ENCODE data around the gene FAM184A. TPM values are rescaled to one million over a fixed set of nuclear protein-coding genes. Genes with fewer than 3 reads are reported as not detected.

Gene FAM184A
- total RNA-seq, 4 donors from 2014 or later = 0.19 to 6.8 (median 1.8) TPM

DNA sequence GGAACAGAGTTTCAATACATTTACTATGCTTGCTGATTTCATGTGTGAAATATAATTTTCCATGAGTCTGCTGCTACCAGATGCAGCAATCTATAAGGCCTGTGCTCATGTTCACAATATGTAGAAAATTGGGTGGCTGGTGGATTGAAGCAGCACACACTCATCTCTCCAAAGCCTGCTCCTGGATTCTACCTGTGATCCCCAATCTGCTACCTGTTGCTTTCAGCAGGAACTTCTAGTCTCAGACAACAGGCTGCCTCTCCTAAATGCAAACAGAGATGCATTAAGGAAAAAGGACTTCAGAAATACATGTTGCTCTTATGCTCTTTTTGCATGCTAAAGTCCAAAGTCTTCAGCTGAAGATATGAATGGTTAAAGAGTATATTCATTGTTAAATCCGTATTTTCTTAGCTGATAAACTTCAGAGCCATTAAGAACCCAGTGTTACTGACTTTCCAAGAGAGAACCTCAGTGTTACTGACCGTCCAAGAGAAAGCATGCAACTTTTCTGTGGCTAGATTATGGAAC lies 112.6 kb downstream of the FAM184A start:
- TF ChIP-seq EP300 (IDR thresholded peaks at IDR 0.05) (no peak), POLR2AphosphoS5 (IDR thresholded peaks at IDR 0.05) (no peak), POLR2A (IDR thresholded peaks at IDR 0.05) (no peak)
- TF ChIP-seq, protein P1, sequence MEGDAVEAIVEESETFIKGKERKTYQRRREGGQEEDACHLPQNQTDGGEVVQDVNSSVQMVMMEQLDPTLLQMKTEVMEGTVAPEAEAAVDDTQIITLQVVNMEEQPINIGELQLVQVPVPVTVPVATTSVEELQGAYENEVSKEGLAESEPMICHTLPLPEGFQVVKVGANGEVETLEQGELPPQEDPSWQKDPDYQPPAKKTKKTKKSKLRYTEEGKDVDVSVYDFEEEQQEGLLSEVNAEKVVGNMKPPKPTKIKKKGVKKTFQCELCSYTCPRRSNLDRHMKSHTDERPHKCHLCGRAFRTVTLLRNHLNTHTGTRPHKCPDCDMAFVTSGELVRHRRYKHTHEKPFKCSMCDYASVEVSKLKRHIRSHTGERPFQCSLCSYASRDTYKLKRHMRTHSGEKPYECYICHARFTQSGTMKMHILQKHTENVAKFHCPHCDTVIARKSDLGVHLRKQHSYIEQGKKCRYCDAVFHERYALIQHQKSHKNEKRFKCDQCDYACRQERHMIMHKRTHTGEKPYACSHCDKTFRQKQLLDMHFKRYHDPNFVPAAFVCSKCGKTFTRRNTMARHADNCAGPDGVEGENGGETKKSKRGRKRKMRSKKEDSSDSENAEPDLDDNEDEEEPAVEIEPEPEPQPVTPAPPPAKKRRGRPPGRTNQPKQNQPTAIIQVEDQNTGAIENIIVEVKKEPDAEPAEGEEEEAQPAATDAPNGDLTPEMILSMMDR (IDR thresholded peaks at IDR 0.05) = no peak
- 84% methylated on average over 2 of the region's 2 CpGs for WGBS
- Histone ChIP-seq H3K36me3 (no peaks in the 10 kb centered on the region), H3K9me3 (no peaks in the 10 kb centered on the region), H3K27me3 (no peaks in the 10 kb centered on the region), H3K27ac (no peak overlapping the region), H3K4me1 (no peaks in the 10 kb centered on the region), H3K4me3 (no peak overlapping the region)
- no peak for DNase-seq (ENCODE audit: low spot score in 2 of 2)

DNA sequence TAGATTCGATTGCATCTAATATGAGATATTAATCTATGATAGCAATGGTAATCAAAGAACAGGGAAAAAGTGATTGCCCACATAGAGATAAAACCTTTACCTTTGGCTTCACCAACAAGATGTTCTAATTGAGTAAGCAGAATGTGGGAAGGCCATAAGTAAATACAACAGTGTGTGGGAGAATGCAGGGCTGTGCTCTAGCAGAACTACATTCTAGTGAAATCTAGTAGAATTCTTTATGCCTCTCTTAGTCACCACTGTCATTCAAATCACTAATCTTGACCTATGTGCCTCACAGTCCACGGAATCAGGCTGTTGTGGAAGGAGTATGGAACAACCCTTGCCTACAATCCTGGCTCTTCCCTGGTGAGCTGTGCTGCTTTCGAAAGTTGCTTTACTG lies 113.1 kb downstream of the FAM184A start:
- DNase-seq (ENCODE audit: low spot score in 2 of 2) = no peak
- Histone ChIP-seq H3K9me3 (no peaks in the 10 kb centered on the region), H3K4me1 (no peaks in the 10 kb centered on the region), H3K36me3 (no peaks in the 10 kb centered on the region), H3K4me3 (no peak overlapping the region), H3K27ac (no peak overlapping the region), H3K27me3 (no peaks in the 10 kb centered on the region)
- TF ChIP-seq, protein P1 (IDR thresholded peaks at IDR 0.05) = no peak
- TF ChIP-seq POLR2AphosphoS5 (IDR thresholded peaks at IDR 0.05) (no peak), POLR2A (IDR thresholded peaks at IDR 0.05) (no peak), EP300 (IDR thresholded peaks at IDR 0.05) (no peak)
- 92% methylated on average over 3 of the region's 3 CpGs for WGBS

DNA sequence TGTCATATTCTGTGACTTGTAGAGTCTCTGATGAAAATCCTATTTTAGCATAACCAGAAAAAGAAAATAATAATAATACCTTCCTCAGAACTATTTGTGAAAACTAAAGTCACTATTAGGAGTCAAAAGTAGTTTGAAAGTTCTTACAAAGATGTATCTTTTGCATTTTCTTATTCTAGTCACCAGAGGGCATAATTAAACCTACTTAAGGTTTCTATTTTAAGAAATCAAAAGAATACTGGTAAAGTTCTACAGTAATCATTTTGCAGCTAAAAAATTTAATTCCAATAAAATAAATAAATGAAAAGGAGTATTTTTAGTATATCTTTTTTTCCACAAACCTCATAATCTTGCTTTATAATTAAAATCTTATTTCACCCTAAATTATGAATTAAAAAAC lies 115.5 kb downstream of the FAM184A start:
- H3K27ac ChIP-seq = no peak overlapping the region
- H3K27me3 ChIP-seq = no peaks in the 10 kb centered on the region
- H3K4me3 ChIP-seq = no peak overlapping the region
- TF ChIP-seq EP300 (IDR thresholded peaks at IDR 0.05) (no peak), POLR2A (IDR thresholded peaks at IDR 0.05) (no peak), POLR2AphosphoS5 (IDR thresholded peaks at IDR 0.05) (no peak)
- TF ChIP-seq, protein P1 (IDR thresholded peaks at IDR 0.05) = no peak
- no peaks in the 10 kb centered on the region for H3K9me3 ChIP-seq
- H3K4me1 ChIP-seq = no peaks in the 10 kb centered on the region
- H3K36me3 ChIP-seq = no peaks in the 10 kb centered on the region
- no peak for DNase-seq (ENCODE audit: low spot score in 2 of 2)

DNA sequence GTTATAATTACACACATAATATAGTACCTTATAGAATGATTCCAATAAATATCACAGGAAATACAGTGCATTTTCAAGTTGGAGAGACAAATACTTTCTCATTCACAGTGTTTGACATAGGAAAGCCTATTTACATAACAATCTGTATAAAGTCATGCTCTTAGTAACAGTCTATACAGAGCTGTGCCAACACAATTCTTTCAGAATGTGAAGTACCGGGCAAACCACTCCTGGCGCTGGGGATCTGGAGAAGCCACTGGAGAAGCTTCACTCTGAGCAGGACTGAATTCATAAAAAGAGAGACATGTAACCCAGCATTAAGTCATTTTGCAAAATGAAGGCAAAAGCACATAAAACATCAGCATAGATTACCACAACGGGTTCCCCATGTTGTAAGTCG lies 118.6 kb downstream of the FAM184A start:
- Histone ChIP-seq H3K9me3 (no peaks in the 10 kb centered on the region), H3K4me3 (no peak overlapping the region), H3K36me3 (no peaks in the 10 kb centered on the region), H3K4me1 (no peaks in the 10 kb centered on the region), H3K27ac (no peak overlapping the region), H3K27me3 (no peaks in the 10 kb centered on the region)
- DNase-seq (ENCODE audit: low spot score in 2 of 2) = no peak
- TF ChIP-seq, protein P1 (IDR thresholded peaks at IDR 0.05) = no peak
- no peak for TF ChIP-seq POLR2AphosphoS5 (IDR thresholded peaks at IDR 0.05)
- TF ChIP-seq EP300 (IDR thresholded peaks at IDR 0.05) = no peak
- no peak for TF ChIP-seq POLR2A (IDR thresholded peaks at IDR 0.05)
- 89% methylated on average over 4 of the region's 4 CpGs for WGBS

DNA sequence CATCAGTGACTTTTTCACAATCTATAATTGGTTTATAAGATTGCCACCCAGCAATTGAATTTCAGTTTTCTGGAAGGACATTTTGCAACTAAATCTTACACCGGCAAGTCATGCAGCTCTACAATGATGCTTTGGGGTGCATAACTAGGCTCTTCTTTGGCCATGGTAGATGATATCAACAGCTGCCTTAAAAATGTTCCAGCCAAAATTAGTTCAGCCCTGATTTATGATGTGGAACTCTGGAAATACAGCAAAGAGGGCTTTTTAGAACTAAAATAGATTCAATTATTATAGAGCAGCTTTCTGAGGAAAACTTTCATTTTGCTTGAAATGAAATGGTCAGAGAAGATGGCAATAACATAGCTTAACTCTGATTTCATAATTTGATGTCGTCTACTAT lies 125.1 kb downstream of the FAM184A start:
- no peaks in the 10 kb centered on the region for H3K9me3 ChIP-seq
- no peaks in the 10 kb centered on the region for H3K27me3 ChIP-seq
- H3K27ac ChIP-seq = no peak overlapping the region
- no peak for DNase-seq (ENCODE audit: low spot score in 2 of 2)
- H3K4me1 ChIP-seq = no peaks in the 10 kb centered on the region
- no peaks in the 10 kb centered on the region for H3K36me3 ChIP-seq
- no peak overlapping the region for H3K4me3 ChIP-seq
- 54% methylated on average over 2 of the region's 2 CpGs for WGBS
- TF ChIP-seq EP300 (IDR thresholded peaks at IDR 0.05) = no peak

DNA sequence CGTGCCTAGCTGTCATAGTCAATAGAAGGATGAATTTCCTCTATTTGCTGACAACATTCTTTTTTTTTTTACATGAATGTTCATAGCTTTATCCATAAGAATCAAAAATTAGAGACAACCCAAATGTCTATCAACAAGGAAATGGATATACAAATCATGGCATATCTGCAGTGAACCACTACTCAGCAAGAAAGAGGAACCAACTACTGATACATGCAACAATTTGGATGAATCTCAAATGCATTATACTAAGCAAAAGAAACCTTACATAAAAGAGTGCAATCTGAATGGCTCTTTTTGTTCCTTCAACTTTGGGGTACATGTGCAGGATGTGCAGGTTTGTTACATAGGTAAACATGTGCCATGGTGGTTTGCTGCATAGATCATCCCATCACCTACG lies 125.8 kb downstream of the FAM184A start:
- H3K4me1 ChIP-seq = no peaks in the 10 kb centered on the region
- H3K27ac ChIP-seq = no peak overlapping the region
- DNase-seq (ENCODE audit: low spot score in 2 of 2) = no peak
- H3K36me3 ChIP-seq = no peaks in the 10 kb centered on the region
- TF ChIP-seq POLR2AphosphoS5 (IDR thresholded peaks at IDR 0.05) (no peak), EP300 (IDR thresholded peaks at IDR 0.05) (no peak), POLR2A (IDR thresholded peaks at IDR 0.05) (no peak)
- TF ChIP-seq, protein P1 (IDR thresholded peaks at IDR 0.05) = no peak
- no peaks in the 10 kb centered on the region for H3K9me3 ChIP-seq
- H3K4me3 ChIP-seq = no peak overlapping the region
- no peaks in the 10 kb centered on the region for H3K27me3 ChIP-seq
- 92% methylated on average over 2 of the region's 2 CpGs for WGBS

Measured in suprapubic skin (tissue), 4 donors.